CD14-positive monocyte (primary cell): ENCODE data around the gene ZNF90. TPM values are rescaled to one million over a fixed set of nuclear protein-coding genes. Genes with fewer than 3 reads are reported as not detected.
A peak's percentile ranks its signal among the peaks of the same experiment; 100 is the strongest.

ENCODE experiments used
- DNase-seq, 3 donors: peaks; one replicate each; pipeline ENCODE4 v3.0.0-alpha.2; 2011 to 2022
- H2AFZ ChIP-seq: 2 replicates; pipeline ENCODE4 v1.6.0; 2012; ENCODE audit warnings: mild to moderate bottlenecking, low read depth, low read length, inconsistent platforms; ENCODE audit not compliant: insufficient read depth, poor library complexity, severe bottlenecking
- H3K27ac ChIP-seq, 2 donors: 1 replicate in 1 of 2; 2 replicates in 1 of 2; pipeline ENCODE4 v1.5.1; 2012 to 2013; ENCODE audit warnings: low read length in 2 of 2, control low read depth in 1 of 2, inconsistent platforms in 1 of 2, low read depth in 1 of 2, mild to moderate bottlenecking in 1 of 2
- H3K27me3 ChIP-seq, 2 donors: one replicate each; pipeline versions ENCODE4 v1.6.0 to v1.6.1; 2011 to 2013; ENCODE audit warnings: low read length in 2 of 2; ENCODE audit not compliant: control insufficient read depth in 2 of 2, insufficient read depth in 2 of 2
- H3K36me3 ChIP-seq, 2 donors: replicated peaks in 1 of 2; 1 replicate in 1 of 2; 2 replicates in 1 of 2; pipeline versions ENCODE4 v1.5.1 to v1.6.1; 2012 to 2013; ENCODE audit warnings: low read length in 2 of 2, control low read depth in 1 of 2, inconsistent platforms in 1 of 2, mild to moderate bottlenecking in 1 of 2; ENCODE audit not compliant: insufficient read depth in 2 of 2, control insufficient read depth in 1 of 2
- H3K4me1 ChIP-seq, 2 donors: 1 replicate in 1 of 2; 2 replicates in 1 of 2; pipeline versions ENCODE4 v1.5.1 to v1.6.1; 2012 to 2013; ENCODE audit warnings: low read length in 2 of 2, control low read depth in 1 of 2, inconsistent platforms in 1 of 2, mild to moderate bottlenecking in 1 of 2, moderate library complexity in 1 of 2; ENCODE audit not compliant: insufficient read depth in 2 of 2, control insufficient read depth in 1 of 2
- H3K4me2 ChIP-seq: replicated peaks from 2 replicates; pipeline ENCODE3; 2012; ENCODE audit warnings: low read length, moderate library complexity, mild to moderate bottlenecking; ENCODE audit not compliant: poor library complexity, severe bottlenecking; ENCODE audit errors: extremely low read depth
- H3K4me3 ChIP-seq, 3 experiments: fragments of 200-600 bp in 1 of 3; sonication (generic) in 1 of 3; replicated peaks in 1 of 3; 1 replicate in 2 of 3; 2 replicates in 1 of 3; pipeline ENCODE4 v1.5.1; 2011 to 2013; ENCODE audit warnings: low read length in 3 of 3, mild to moderate bottlenecking in 3 of 3, control low read depth in 2 of 3, low read depth in 2 of 3, inconsistent platforms in 1 of 3, moderate library complexity in 1 of 3
- H3K79me2 ChIP-seq: 2 replicates; pipeline ENCODE4 v1.6.0; 2012; ENCODE audit warnings: mild to moderate bottlenecking, control low read depth, inconsistent platforms, low read length, moderate library complexity; ENCODE audit not compliant: insufficient read depth
- H3K9ac ChIP-seq: 2 replicates; pipeline ENCODE4 v1.6.0; 2017; ENCODE audit warnings: low read length, mild to moderate bottlenecking; ENCODE audit not compliant: insufficient read depth, poor library complexity, severe bottlenecking
- H3K9me3 ChIP-seq, 2 donors: replicated peaks in 1 of 2; 1 replicate in 1 of 2; 2 replicates in 1 of 2; pipeline versions ENCODE4 v1.5.1 to v1.6.1; 2012 to 2013; ENCODE audit warnings: low read length in 2 of 2, control low read depth in 1 of 2; ENCODE audit not compliant: control insufficient read depth in 1 of 2, insufficient read depth in 1 of 2
- H4K20me1 ChIP-seq: 2 replicates; pipeline ENCODE4 v1.6.0; 2012; ENCODE audit warnings: mild to moderate bottlenecking, low read length, control low read depth, moderate library complexity; ENCODE audit not compliant: insufficient read depth
- H3K27ac Mint-ChIP-seq, 7 donors: one replicate each; pipeline ENCODE4 v1.8.0; 2020; ENCODE audit warnings: mild to moderate bottlenecking in 7 of 7, mixed read lengths in 7 of 7, moderate library complexity in 6 of 7, inconsistent platforms in 2 of 7
- H3K27me3 Mint-ChIP-seq, 3 donors: one replicate each; pipeline ENCODE4 v1.8.0; 2021 to 2022; ENCODE audit warnings: low read depth in 3 of 3, mild to moderate bottlenecking in 3 of 3, mixed read lengths in 3 of 3, moderate library complexity in 3 of 3, inconsistent platforms in 1 of 3
- H3K36me3 Mint-ChIP-seq, 2 donors: one replicate each; pipeline ENCODE4 v1.8.0; 2020; ENCODE audit warnings: mixed read lengths in 2 of 2, inconsistent platforms in 1 of 2, mild to moderate bottlenecking in 1 of 2
- H3K4me1 Mint-ChIP-seq: one replicate; pipeline ENCODE4 v1.8.0; 2020; ENCODE audit warnings: mild to moderate bottlenecking, mixed read lengths
- H3K4me3 Mint-ChIP-seq, 2 donors: one replicate each; pipeline ENCODE4 v1.8.0; 2020; ENCODE audit warnings: mild to moderate bottlenecking in 2 of 2, mixed read lengths in 2 of 2, moderate library complexity in 1 of 2
- H3K9me3 Mint-ChIP-seq, 7 donors: one replicate each; pipeline ENCODE4 v1.8.0; 2020 to 2022; ENCODE audit warnings: mixed read lengths in 7 of 7, mild to moderate bottlenecking in 6 of 7, moderate library complexity in 6 of 7, inconsistent platforms in 2 of 7
- CTCF ChIP-seq: fragments of 200-600 bp; IDR thresholded peaks from one replicate; pipeline ENCODE4 v1.8.0; 2022; ENCODE audit warnings: antibody characterized with exemption, mild to moderate bottlenecking
- WGBS: methylation state at CpG from one replicate; pipeline ENCODE4 v1.1.5; 2013; ENCODE audit warnings: missing lambda C conversion rate; ENCODE audit not compliant: insufficient coverage; 5-methylcytosine and 5-hydroxymethylcytosine counted together
- intact Hi-C, 2 donors: fragments of 100-400 bp; cut with micrococcal nuclease; formaldehyde crosslinking; loops; one replicate each; pipeline versions ENCODE4 v1.15.0 to v1.15.1; 2023
- polyA plus RNA-seq, 3 donors: library from polyadenylated mRNA; depleted of rRNA in 1 of 3; unstranded in 2 of 3; stranded (reverse) in 1 of 3; fragments of 300-500 nt in 2 of 3; fragments of >200 nt in 1 of 3; fragmentation: Illumina TruSeq in 2 of 3; gene quantifications; 1 replicate in 2 of 3; 2 replicates in 1 of 3; pipeline ENCODE4 v1.2.3, GENCODE V29; 2012 to 2021

Gene ZNF90
- polyA plus RNA-seq, 3 donors = 0.59 TPM; not detected in 2

- H3K27me3 Mint-ChIP-seq = peaks cover 0 to 7% (median 6%) of the 10 kb centered on the region in 3 donors
- H3K36me3 ChIP-seq = no peaks in the 10 kb centered on the region
- no peak for DNase-seq
- H3K4me1 ChIP-seq = no peaks in the 10 kb centered on the region
- H3K4me2 ChIP-seq = no peak overlapping the region
- intact Hi-C loops = no loop called here
- H3K4me3 Mint-ChIP-seq = no peak overlapping the region
- H2AFZ ChIP-seq = no peak overlapping the region
- no peak overlapping the region for H3K4me3 ChIP-seq
- H3K27me3 ChIP-seq = no peaks in the 10 kb centered on the region
- H3K4me1 Mint-ChIP-seq = no peaks in the 10 kb centered on the region
- no peak overlapping the region for H3K27ac Mint-ChIP-seq
- H3K9ac ChIP-seq = no peak overlapping the region
- H3K79me2 ChIP-seq = no peaks in the 10 kb centered on the region
- peaks cover 68 to 81% of the 10 kb centered on the region in 2 donors for H3K9me3 ChIP-seq
- H3K9me3 Mint-ChIP-seq = peaks cover 50 to 87% (median 78%) of the 10 kb centered on the region in 7 donors
- no peak overlapping the region for H3K27ac ChIP-seq
- H4K20me1 ChIP-seq = no peaks in the 10 kb centered on the region
- TF ChIP-seq CTCF = no peak
- no peaks in the 10 kb centered on the region for H3K36me3 Mint-ChIP-seq
- WGBS = 67% methylated on average over 1 of the region's 2 CpGs
Measured at GRCh38 chr19:20070691-20071090, 7.1 kb upstream of the ZNF90 start.

GRCh38 chr19:20072936-20073335, 4.9 kb upstream of the ZNF90 start:
- peaks cover 4% of the 10 kb centered on the region for H3K4me1 Mint-ChIP-seq
- Histone ChIP-seq H3K27ac (no peak overlapping the region), H3K79me2 (no peaks in the 10 kb centered on the region), H3K27me3 (no peaks in the 10 kb centered on the region), H3K4me3 (no peak overlapping the region), H2AFZ (no peak overlapping the region), H3K4me1 (peaks cover 4% of the 10 kb centered on the region in 2 donors), H3K9ac (no peak overlapping the region), H3K4me2 (no peak overlapping the region), H4K20me1 (no peaks in the 10 kb centered on the region), H3K9me3 (peaks cover 74 to 76% of the 10 kb centered on the region in 2 donors), H3K36me3 (no peaks in the 10 kb centered on the region)
- intact Hi-C loops = no loop called here
- WGBS = no CpG with 5 or more reads among the region's 5 CpGs
- H3K27ac Mint-ChIP-seq = peak overlapping the region in 1 of 7 donors; percentile 68
- no peak for DNase-seq
- TF ChIP-seq CTCF = no peak
- H3K4me3 Mint-ChIP-seq = no peak overlapping the region
- H3K9me3 Mint-ChIP-seq = peaks cover 45 to 92% (median 81%) of the 10 kb centered on the region in 7 donors
- H3K27me3 Mint-ChIP-seq = peaks cover 0 to 5% (median 4%) of the 10 kb centered on the region in 3 donors
- no peaks in the 10 kb centered on the region for H3K36me3 Mint-ChIP-seq
